Measurements from ENCODE around the gene TMEM51. TPM values are rescaled to one million over a fixed set of nuclear protein-coding genes. Genes with fewer than 3 reads are reported as not detected.

Gene TMEM51
- total and polyA plus RNA-seq, 2 of the 4 experiments (the other 2 are of a cell fraction) = 2.7 to 10.2 TPM

GRCh38 chr1:15173863-15174614, 20.5 kb downstream of the TMEM51 start:
- Histone ChIP-seq H3K23ac (ENCODE audit: low read depth, low read length) (peak overlapping the region; percentile 24; the same call in 1 of the 2 replicates), H3K4me1 (ENCODE audit: control insufficient read depth, insufficient read depth, low read length) (peaks cover 42% of the 10 kb centered on the region), H3K9me1 (ENCODE audit: insufficient read depth, low read length) (peaks cover 26% of the 10 kb centered on the region), H3K4me2 (ENCODE audit: low read depth, low read length) (no peak overlapping the region), H4K20me1 (ENCODE audit: insufficient read depth, low read length) (peaks cover 7% of the 10 kb centered on the region), H3K27me3 (ENCODE audit: control insufficient read depth, insufficient read depth, low read length) (no peaks in the 10 kb centered on the region), H2BK20ac (ENCODE audit: low read depth, low read length) (no peak overlapping the region), H2BK120ac (ENCODE audit: low read depth, low read length) (no peak overlapping the region), H2AK9ac (replicated peaks; ENCODE audit: low read depth, low read length, poor library complexity) (no peak overlapping the region), H3K4me3 (ENCODE audit: insufficient read depth, low read depth, low read length) (no peak overlapping the region), H3K18ac (ENCODE audit: low read depth, low read length) (peak overlapping the region; percentile 27; the same call in 1 of the 2 replicates), H4K5ac (ENCODE audit: low read depth, low read length) (peak overlapping the region; percentile 40), H3K27ac (ENCODE audit: insufficient read depth, low read length) (no peak overlapping the region), H3K9ac (ENCODE audit: low read depth, low read length) (no peak overlapping the region), H4K91ac (ENCODE audit: insufficient read depth, low read depth, low read length) (no peak overlapping the region), H3K9me3 (ENCODE audit: control insufficient read depth, insufficient read depth, low read length) (no peaks in the 10 kb centered on the region), H3K36me3 (ENCODE audit: control insufficient read depth, insufficient read depth, low read length) (no peaks in the 10 kb centered on the region), H2AFZ (replicated peaks; ENCODE audit: low read length, poor library complexity) (no peak overlapping the region), H4K8ac (ENCODE audit: low read depth in 2 of 2, low read length in 2 of 2) (no peak overlapping the region; a peak in 1 of 4 replicates), H3K14ac (replicated peaks; ENCODE audit: low read depth, low read length) (0 out of 2 replicates have a peak overlapping the region, but pooled peaks have one; percentile 7), H3K79me1 (ENCODE audit: low read depth in 1 of 2, low read length in 2 of 2) (peaks cover 48 to 80% of the 10 kb centered on the region in 2 experiments), H2BK5ac (ENCODE audit: low read depth, low read length, poor library complexity, severe bottlenecking) (no peak overlapping the region), H3K4ac (ENCODE audit: low read depth, low read length) (peak overlapping the region; percentile 1; the same call in 1 of the 2 replicates), H3K56ac (ENCODE audit: extremely low read depth, insufficient read depth, low read length) (no peak overlapping the region), H2BK15ac (ENCODE audit: low read depth, low read length) (no peak overlapping the region), H2AK5ac (ENCODE audit: low read depth, low read length) (peak overlapping the region; percentile 25)
- POLR2A ChIA-PET (ENCODE audit: unreplicated experiment) = no interaction called here
- ATAC-seq (ENCODE audit: low read depth) (no peak), DNase-seq (no peak)
- 86% methylated on average over 6 of the region's 11 CpGs; no CpG with 5 or more reads in 1 of the 2 experiments for WGBS, 2 experiments (ENCODE audit: extremely low coverage in 2 of 2, insufficient read length in 1 of 2)
- no TSS peak for BruUV-seq (replicated peaks)
- CTCF ChIA-PET = interaction anchor here (1.1 kb wide), 1 partner anchor 15 kb away, joined by 4 read pairs; no protein-coding TSS in a partner anchor
- dilution Hi-C loops (cut with HindIII; ENCODE audit: low sequenced_read_pairs, unreplicated experiment) = no loop called here
- in situ Hi-C loops (cut with MboI; ENCODE audit: low sequenced_read_pairs) = no loop called here
- intact Hi-C loops (cut with micrococcal nuclease) = loop anchor here (10.0 kb wide), 1 partner anchor 229 kb away; no protein-coding TSS in a partner anchor
- TF ChIP-seq MXI1 (IDR thresholded peaks at IDR 0.05; ENCODE audit: borderline replicate concordance, low read depth, low read length) (no peak), CTCF (conservative IDR thresholded peaks at IDR 0.05; ENCODE audit: low read depth, low read length) (no peak), USF2 (IDR thresholded peaks at IDR 0.05; ENCODE audit: low read depth, low read length) (no peak), ELK1 (IDR thresholded peaks at IDR 0.05; ENCODE audit: borderline replicate concordance, low read depth, low read length) (no peak), SMC3 (IDR thresholded peaks at IDR 0.05; ENCODE audit: low read depth, low read length) (no peak), CEBPB (IDR thresholded peaks at IDR 0.05; ENCODE audit: low read depth, low read length) (no peak), NFE2L2 (IDR thresholded peaks at IDR 0.05; ENCODE audit: low read depth, low read length) (no peak), RAD21 (IDR thresholded peaks at IDR 0.05; ENCODE audit: low read length) (no peak), POLR2A (IDR thresholded peaks at IDR 0.05; ENCODE audit: low read depth, low read length) (no peak), MAFK (IDR thresholded peaks at IDR 0.05; ENCODE audit: low read depth, low read length) (no peak), RFX5 (IDR thresholded peaks at IDR 0.05; ENCODE audit: low read depth, low read length) (no peak), FOS (IDR thresholded peaks at IDR 0.05; ENCODE audit: low read depth, low read length) (no peak), MAZ (IDR thresholded peaks at IDR 0.05; ENCODE audit: borderline replicate concordance, low read depth, low read length) (no peak), CHD1 (IDR thresholded peaks at IDR 0.05; ENCODE audit: low read depth, low read length) (no peak), RCOR1 (IDR thresholded peaks at IDR 0.05; ENCODE audit: insufficient replicate concordance, low read length) (no peak)

All from IMR-90 (cell line).